Endothelial cell of umbilical vein (primary cell): Measurements from ENCODE around the gene NPTX1. TPM values are rescaled to one million over a fixed set of nuclear protein-coding genes. Genes with fewer than 3 reads are reported as not detected.

Experiments used
- BruUV-seq: library from RNA; stranded (reverse); fragments of 400-500 nt; replicated peaks from 2 replicates; lab custom pipeline; 2021; lab: Mats Ljungman, UMichigan
- CTCF ChIA-PET: fragments of 300-600, 350-600 bp; sonication (Branson Sonifier 250); formaldehyde crosslinking; loops from one replicate; lab custom pipeline; 2021; ENCODE audit warnings: antibody characterized with exemption, inconsistent platforms; lab: Charles Lee
- POLR2A ChIA-PET: fragments of 300-600, 350-600 bp; sonication (Branson Sonifier 250); formaldehyde crosslinking; loops from one replicate; lab custom pipeline; 2021; ENCODE audit warnings: antibody characterized with exemption, inconsistent platforms; lab: Charles Lee
- DNase-seq: peaks from one replicate; pipeline ENCODE4 v3.0.0-alpha.2; 2011; ENCODE audit warnings: low read depth, low spot score
- FAIRE-seq: peaks from 2 replicates; lab custom pipeline; 2011; peaks lifted over from hg19 to GRCh38; lab: Jason Lieb, UNC
- H2AFZ ChIP-seq: 2 replicates; pipeline ENCODE4 v1.6.0; 2012; ENCODE audit warnings: low read depth, low read length, control low read depth, inconsistent platforms
- H3K27ac ChIP-seq: 2 replicates; pipeline ENCODE4 v1.5.1; 2011; ENCODE audit warnings: low read depth, mild to moderate bottlenecking, control low read depth, low read length, moderate library complexity; ENCODE audit not compliant: insufficient read depth
- H3K27me3 ChIP-seq, 2 experiments: 2 replicates each; pipeline versions ENCODE4 v1.6.0 to v1.6.1; 2011; ENCODE audit warnings: low read length in 2 of 2, mixed read lengths in 1 of 2; ENCODE audit not compliant: control insufficient read depth in 2 of 2, insufficient read depth in 2 of 2
- H3K36me3 ChIP-seq, 2 experiments: 2 replicates in 1 of 2; 3 replicates in 1 of 2; pipeline ENCODE4 v1.5.1; 2011; ENCODE audit warnings: low read length in 2 of 2, mild to moderate bottlenecking in 1 of 2, moderate library complexity in 1 of 2; ENCODE audit not compliant: control insufficient read depth in 2 of 2, insufficient read depth in 2 of 2; ENCODE audit errors: extremely low read depth in 1 of 2
- H3K4me1 ChIP-seq: 3 replicates; pipeline ENCODE4 v1.5.1; 2011; ENCODE audit warnings: mild to moderate bottlenecking, low read length; ENCODE audit not compliant: control insufficient read depth, insufficient read depth; ENCODE audit errors: extremely low read depth
- H3K4me2 ChIP-seq: 2 replicates; pipeline ENCODE4 v1.6.1; 2011; ENCODE audit warnings: low read length, control low read depth, mixed read lengths; ENCODE audit not compliant: insufficient read depth
- H3K4me3 ChIP-seq, 3 experiments: fragments of 200-600 bp in 1 of 3; sonication (generic), shearing (Covaris generic) in 1 of 3; replicated peaks in 1 of 3; 2 replicates each; pipeline ENCODE4 v1.5.1; 2011 to 2016; ENCODE audit warnings: control low read depth in 3 of 3, low read length in 3 of 3, mild to moderate bottlenecking in 2 of 3, inconsistent platforms in 1 of 3, low read depth in 1 of 3, moderate library complexity in 1 of 3; ENCODE audit not compliant: insufficient read depth in 1 of 3
- H3K79me2 ChIP-seq: 2 replicates; pipeline ENCODE4 v1.6.0; 2012; ENCODE audit warnings: low read length, inconsistent platforms; ENCODE audit not compliant: control insufficient read depth, insufficient read depth
- H3K9ac ChIP-seq: replicated peaks from 2 replicates; pipeline ENCODE3; 2011; ENCODE audit warnings: low read length, control low read depth; ENCODE audit not compliant: insufficient read depth; ENCODE audit errors: extremely low read depth
- H3K9me1 ChIP-seq: replicated peaks from 3 replicates; pipeline ENCODE4 v1.6.0; 2011; ENCODE audit warnings: mild to moderate bottlenecking, low read length; ENCODE audit not compliant: control insufficient read depth, insufficient read depth; ENCODE audit errors: extremely low read depth
- H3K9me3 ChIP-seq: replicated peaks from 2 replicates; pipeline ENCODE4 v1.5.1; 2012; ENCODE audit warnings: low read length, inconsistent platforms; ENCODE audit not compliant: control insufficient read depth, insufficient read depth
- H4K20me1 ChIP-seq: replicated peaks from 2 replicates; pipeline ENCODE3; 2011; ENCODE audit warnings: mild to moderate bottlenecking, low read length; ENCODE audit not compliant: control insufficient read depth, insufficient read depth; ENCODE audit errors: extremely low read depth
- EZH2 ChIP-seq: IDR thresholded peaks from 2 replicates; pipeline ENCODE4 v1.6.1; 2012; ENCODE audit warnings: borderline replicate concordance, low read depth, mild to moderate bottlenecking, moderate library complexity, low read length, inconsistent platforms; ENCODE audit not compliant: severe bottlenecking
- GATA2 ChIP-seq: IDR thresholded peaks from 2 replicates; pipeline ENCODE4 v1.7.0; 2011; ENCODE audit warnings: low read depth, mild to moderate bottlenecking, moderate library complexity, mixed read lengths, low read length; ENCODE audit not compliant: insufficient read length, insufficient read depth
- JUN ChIP-seq: IDR thresholded peaks from 2 replicates; pipeline ENCODE4 v1.6.1; 2011; ENCODE audit warnings: borderline replicate concordance, low read depth; ENCODE audit not compliant: insufficient read length, insufficient read depth
- MYC ChIP-seq: IDR thresholded peaks from one replicate; pipeline ENCODE4 v1.6.1; 2011; ENCODE audit warnings: mild to moderate bottlenecking, low read depth, low read length
- POLR2AphosphoS5 ChIP-seq: IDR thresholded peaks from 2 replicates; pipeline ENCODE4 v1.6.1; 2012; ENCODE audit warnings: low read depth, mild to moderate bottlenecking, control low read depth, low read length, moderate library complexity; ENCODE audit not compliant: insufficient read depth
- dilution Hi-C: fragments of 300-500 bp; cut with MboI; formaldehyde crosslinking; loops from one replicate; pipeline ENCODE4 v1.15.0; 2019; ENCODE audit warnings: low sequenced_read_pairs; ENCODE audit not compliant: extremely low pct_ligation_motif_present
- intact Hi-C: fragments of 100-400 bp; cut with micrococcal nuclease; formaldehyde crosslinking; loops from one replicate; pipeline ENCODE4 v1.10.0; 2022
- polyA plus RNA-seq, 4 experiments: library from polyadenylated mRNA; depleted of rRNA in 3 of 4; stranded (reverse) in 3 of 4; unstranded in 1 of 4; fragments of >200 nt; gene quantifications; 2 replicates each; pipeline versions ENCODE4 v1.2.1 to v1.2.3, GENCODE V29; 2011 to 2012; ENCODE audit warnings: missing spikeins in 1 of 4
- total RNA-seq: library from RNA; stranded (reverse); gene quantifications from 2 replicates; pipeline ENCODE4 v1.2.3, GENCODE V29; 2021
- TF ChIP-seq, protein P1 (sequence below), 2 donors: IDR thresholded peaks; 1 replicate in 1 of 2; 2 replicates in 1 of 2; pipeline ENCODE4 v1.5.1; 2011; ENCODE audit warnings: low read length in 2 of 2, mild to moderate bottlenecking in 2 of 2, moderate library complexity in 2 of 2, control low read depth in 1 of 2, inconsistent platforms in 1 of 2, low read depth in 1 of 2; ENCODE audit not compliant: insufficient read depth in 1 of 2; ENCODE audit errors: extremely low read depth in 1 of 2
- TF ChIP-seq, protein P2 (sequence below): IDR thresholded peaks from 2 replicates; pipeline ENCODE4 v1.6.1; 2011; ENCODE audit not compliant: insufficient read depth, insufficient read length

The NPTX1 gene
- total and polyA plus RNA-seq, 2 donors (not counting 3 experiments of a cell fraction or from before 2014, with no cell fraction given) = 0.03 TPM; not detected in 1

DNA sequence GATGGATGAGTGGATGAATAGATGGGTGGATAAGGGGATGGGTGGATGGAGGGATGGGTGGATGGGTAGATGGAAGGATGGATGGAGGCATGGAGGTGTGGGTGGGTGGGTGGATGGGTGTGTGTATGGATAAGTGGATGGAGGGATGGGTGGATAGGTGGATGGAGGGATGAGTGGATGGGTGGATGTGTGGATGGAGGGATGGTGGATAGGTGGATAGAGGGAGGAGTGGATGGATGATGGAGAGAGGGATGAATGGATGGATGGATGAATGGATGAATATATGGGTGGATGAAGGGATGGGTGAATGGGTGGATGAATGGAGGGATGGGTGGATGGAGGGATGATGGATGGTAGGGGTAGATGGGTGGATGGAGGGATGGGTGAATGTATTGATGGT is 27.5 kb upstream of the NPTX1 start:
- H3K4me3 ChIP-seq = no peak overlapping the region
- dilution Hi-C loops = no loop called here
- no peaks in the 10 kb centered on the region for H3K36me3 ChIP-seq
- no peak for FAIRE-seq
- ChIA-PET CTCF (no interaction called here), POLR2A (no interaction called here)
- no peak overlapping the region for H3K9ac ChIP-seq
- H3K79me2 ChIP-seq = no peaks in the 10 kb centered on the region
- H2AFZ ChIP-seq = no peak overlapping the region
- no peak overlapping the region for H3K4me2 ChIP-seq
- peaks cover 3 to 9% of the 10 kb centered on the region in 2 experiments for H3K27me3 ChIP-seq
- no peak for TF ChIP-seq MYC
- TF ChIP-seq JUN = no peak
- TF ChIP-seq POLR2AphosphoS5 = no peak
- TF ChIP-seq, protein P1, sequence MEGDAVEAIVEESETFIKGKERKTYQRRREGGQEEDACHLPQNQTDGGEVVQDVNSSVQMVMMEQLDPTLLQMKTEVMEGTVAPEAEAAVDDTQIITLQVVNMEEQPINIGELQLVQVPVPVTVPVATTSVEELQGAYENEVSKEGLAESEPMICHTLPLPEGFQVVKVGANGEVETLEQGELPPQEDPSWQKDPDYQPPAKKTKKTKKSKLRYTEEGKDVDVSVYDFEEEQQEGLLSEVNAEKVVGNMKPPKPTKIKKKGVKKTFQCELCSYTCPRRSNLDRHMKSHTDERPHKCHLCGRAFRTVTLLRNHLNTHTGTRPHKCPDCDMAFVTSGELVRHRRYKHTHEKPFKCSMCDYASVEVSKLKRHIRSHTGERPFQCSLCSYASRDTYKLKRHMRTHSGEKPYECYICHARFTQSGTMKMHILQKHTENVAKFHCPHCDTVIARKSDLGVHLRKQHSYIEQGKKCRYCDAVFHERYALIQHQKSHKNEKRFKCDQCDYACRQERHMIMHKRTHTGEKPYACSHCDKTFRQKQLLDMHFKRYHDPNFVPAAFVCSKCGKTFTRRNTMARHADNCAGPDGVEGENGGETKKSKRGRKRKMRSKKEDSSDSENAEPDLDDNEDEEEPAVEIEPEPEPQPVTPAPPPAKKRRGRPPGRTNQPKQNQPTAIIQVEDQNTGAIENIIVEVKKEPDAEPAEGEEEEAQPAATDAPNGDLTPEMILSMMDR (IDR thresholded peaks at IDR 0.05; ENCODE audit: extremely low read depth in 1 of 2, insufficient read depth in 1 of 2, low read depth in 1 of 2, low read length in 2 of 2) = no peak
- no peak for TF ChIP-seq EZH2
- TF ChIP-seq GATA2 = no peak
- TF ChIP-seq, protein P2, sequence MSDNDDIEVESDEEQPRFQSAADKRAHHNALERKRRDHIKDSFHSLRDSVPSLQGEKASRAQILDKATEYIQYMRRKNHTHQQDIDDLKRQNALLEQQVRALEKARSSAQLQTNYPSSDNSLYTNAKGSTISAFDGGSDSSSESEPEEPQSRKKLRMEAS = no peak
- no peak for DNase-seq
- no peak overlapping the region for H3K27ac ChIP-seq
- no peaks in the 10 kb centered on the region for H4K20me1 ChIP-seq
- intact Hi-C loops = no loop called here
- H3K9me1 ChIP-seq = no peaks in the 10 kb centered on the region
- no peaks in the 10 kb centered on the region for H3K4me1 ChIP-seq
- no peaks in the 10 kb centered on the region for H3K9me3 ChIP-seq
- BruUV-seq = no TSS peak
